HG02610 (cell line): ENCODE results near the gene NAV2.
A peak's percentile ranks its signal among the peaks of the same experiment; 100 is the strongest.

Experiments used
- ATAC-seq: cut with Tn5 transposase; IDR thresholded peaks from one replicate; pipeline ENCODE4 v1.9.1; 2021; ENCODE audit warnings: mild to moderate bottlenecking, moderate library complexity; ENCODE audit not compliant: unreplicated experiment

The NAV2 gene

DNA sequence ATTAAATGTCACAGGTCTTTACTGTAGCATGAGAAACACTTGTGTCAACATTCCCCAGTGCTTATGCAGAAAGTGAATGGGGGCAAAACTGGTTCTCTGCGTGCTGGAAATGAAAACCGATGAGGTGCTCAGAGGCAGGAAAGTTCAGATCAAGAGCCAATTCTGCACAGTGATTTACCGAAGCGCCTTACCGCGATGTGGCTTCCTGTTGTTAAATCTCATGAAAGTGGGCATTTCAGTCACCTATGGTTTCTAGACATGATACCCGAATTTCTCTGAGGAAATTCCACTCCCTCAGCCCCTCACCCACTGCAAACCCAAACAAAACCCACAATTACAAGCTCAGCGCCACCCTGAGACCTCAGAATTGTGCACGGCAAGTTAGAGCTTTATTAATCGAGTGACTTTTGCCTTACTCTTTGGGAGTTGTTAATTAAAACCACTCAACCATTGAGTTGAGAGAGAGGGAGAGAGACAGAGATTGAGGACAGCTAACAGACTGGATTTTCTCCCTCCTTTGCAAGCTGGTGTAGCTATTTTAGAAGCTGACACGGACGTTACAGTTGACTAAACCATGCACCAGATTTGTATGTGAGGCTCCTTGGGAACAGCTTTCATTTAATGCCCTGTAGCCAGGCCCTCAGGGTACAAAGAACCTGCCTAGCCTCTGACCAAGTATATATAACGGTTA, 251.2 kb downstream of the NAV2 start:
- ATAC-seq: no peak

DNA sequence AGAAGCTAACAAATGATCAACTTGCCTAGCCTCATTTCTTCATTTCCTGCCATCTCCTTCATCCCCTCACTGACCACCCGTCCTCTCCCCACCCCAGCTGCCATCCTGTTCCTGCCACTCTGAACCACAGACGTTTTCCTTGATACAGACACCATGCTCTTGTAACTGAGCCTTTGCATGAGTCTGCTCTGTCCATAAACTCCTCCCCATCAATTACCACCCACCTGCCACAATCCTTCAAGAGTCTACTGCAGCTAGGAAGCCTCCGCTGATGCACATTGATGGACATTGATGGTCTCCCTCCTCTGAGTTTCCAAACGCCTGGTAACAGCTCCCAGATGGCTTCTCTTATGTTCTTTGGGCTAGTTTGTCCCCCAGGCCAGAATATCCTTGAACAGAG, 253.8 kb downstream of the NAV2 start:
- no peak for ATAC-seq

DNA sequence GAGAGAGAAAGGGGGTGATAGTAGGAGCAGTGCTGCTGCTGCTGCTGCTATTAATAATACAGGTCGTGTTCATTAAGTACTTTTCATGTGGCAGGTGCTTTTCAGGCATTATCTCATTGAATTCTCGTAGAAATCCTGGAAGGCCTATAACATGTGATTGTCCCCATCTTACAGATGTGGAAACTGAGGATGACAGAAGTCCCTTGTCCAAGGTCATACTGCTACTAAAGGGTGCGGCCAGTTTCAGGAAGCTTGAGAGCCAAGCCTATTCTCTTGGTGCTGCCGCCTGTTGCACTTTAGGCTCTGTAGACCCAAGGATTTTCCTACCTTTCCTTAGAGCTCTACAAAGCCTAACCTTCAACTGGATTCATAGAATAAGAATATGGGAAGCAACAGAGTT, 254.3 kb downstream of the NAV2 start:
- no peak for ATAC-seq

DNA sequence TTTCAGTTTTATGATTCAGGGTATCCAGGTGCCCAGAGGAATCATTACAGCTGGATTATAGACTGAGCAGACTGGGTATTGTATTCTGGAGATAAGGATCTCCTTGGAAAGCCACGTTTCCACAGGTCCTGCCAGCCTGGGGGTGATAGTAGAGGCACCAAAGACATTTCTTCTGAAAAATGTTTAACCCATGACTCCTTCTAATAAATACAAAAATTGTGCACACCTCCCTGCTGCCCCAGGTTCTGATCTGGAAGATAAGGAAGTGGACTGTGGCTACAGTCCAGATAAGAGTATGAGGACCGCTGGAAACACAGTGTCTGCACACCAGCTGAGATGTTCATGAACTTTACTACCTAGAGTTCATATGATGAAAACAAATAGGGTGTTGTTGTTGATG, 255.2 kb downstream of the NAV2 start:
- ATAC-seq: no peak

DNA sequence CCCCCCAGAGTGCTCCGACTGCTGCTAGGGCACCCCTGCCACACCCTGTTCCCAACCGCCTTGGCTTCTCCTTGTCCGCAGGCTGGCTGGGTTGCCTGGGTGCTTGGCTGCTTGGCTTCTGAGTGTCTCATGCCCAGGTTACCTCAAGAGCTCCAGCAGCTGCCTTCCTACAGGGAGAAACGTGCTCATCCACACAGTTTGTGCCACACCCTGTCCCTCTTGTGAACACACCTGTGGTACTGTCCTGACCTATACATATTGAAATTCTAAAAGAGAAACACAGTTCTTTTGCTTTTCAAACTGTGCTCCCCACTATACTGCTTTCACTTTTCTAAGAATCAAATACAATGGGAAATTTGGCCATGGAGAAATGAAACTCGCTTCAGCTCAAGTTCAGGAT, 256.2 kb downstream of the NAV2 start:
- no peak for ATAC-seq

DNA sequence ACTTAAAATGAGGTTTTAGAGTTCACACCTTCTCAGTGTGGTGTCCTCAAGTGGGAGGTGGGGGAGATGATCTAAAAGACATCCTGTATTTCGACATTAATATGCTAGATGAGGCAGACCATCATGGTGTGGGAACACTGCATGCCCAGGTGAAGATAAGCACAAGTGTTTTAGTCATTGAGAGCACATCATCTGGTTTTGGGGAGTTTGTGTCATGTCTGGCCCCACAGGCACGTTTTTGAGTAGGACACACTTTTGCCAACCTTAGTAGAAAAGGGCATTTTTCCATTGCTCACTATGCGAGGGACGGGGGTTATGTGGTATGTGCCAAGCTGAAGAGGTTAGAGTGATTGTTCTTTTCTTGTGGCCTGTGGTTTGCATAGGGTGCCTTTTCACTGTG, 258.3 kb downstream of the NAV2 start:
- no peak for ATAC-seq

DNA sequence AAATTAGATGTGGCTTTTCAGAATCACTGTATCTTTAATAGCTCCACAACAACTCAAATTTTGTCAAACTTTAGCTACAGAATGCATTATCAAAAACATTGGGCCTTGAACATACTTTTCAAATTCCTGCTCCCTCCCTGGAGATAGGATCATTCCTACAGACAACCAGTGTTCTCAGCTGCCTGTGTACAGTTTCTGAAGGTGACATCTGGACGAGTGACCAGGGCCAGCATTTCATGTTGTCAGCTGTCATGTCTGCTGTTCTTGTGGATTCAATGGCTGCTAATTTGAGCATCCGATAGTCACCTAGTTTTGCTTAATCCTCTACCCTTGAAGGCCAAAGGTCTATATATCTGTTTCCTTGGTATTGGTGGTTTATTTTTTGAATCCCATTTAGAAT, 259.5 kb downstream of the NAV2 start:
- ATAC-seq: no peak

DNA sequence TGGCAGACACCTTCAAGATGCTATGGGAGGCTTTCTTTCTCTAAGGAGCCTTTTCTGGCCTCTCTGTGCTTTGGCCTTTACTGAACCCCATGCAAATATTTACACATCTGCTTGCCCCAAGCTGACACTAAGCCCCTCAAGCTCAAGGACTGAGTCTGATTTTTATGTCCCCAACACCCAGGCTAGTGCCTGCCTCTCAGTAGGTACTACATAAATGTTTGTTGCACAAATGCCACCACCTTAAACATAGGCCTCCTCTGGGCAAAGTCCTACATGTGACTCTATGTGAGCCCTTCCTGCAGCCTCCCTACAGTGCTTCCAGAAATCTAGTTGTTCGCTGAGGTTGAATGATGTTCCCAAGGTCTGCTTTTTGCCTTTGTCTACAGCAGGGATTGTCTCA, 260.0 kb downstream of the NAV2 start:
- no peak for ATAC-seq

DNA sequence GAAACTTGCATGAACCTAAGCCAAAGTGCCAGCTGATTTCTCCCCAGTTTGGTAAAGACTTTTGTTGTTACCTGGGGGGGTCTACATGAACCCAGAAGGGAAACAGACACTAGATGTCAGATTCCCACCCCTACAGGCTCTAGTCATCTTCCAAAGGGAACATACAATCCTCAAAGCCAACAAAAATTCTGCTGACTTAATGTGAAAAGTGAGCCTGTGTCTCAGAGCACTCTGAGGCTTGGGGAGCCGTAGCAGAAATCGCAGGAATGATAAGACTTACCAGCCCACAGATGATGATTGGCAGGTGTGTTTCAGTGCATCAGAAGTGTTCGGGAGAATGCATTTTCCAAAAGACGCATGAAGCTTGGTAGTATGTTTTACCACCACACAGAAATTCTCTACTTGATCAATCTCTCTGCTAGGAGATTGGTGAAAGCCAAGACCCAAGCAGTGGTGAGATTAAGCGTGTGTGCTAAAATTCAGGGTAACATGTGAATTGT, 260.5 kb downstream of the NAV2 start:
- ATAC-seq: no peak

DNA sequence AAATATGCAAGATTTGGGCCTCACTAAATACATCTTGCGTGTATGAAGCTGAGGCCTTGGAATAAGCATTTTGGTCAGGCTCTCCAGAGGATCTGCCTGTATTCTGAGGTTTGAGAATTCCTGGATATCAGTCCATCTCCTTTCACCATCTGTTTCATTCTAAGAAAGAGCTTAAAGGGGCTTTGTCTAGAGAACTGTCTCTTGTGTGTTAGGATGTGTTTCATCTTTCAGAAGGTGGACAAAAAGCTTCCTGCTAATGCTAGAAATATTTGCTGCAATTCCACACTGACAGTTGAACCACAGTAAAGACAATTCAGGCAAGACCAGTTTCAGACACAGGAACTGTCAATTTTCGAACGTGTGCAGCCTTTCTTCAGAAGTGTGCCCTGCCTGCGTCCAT, 262.2 kb downstream of the NAV2 start:
- ATAC-seq: no peak

DNA sequence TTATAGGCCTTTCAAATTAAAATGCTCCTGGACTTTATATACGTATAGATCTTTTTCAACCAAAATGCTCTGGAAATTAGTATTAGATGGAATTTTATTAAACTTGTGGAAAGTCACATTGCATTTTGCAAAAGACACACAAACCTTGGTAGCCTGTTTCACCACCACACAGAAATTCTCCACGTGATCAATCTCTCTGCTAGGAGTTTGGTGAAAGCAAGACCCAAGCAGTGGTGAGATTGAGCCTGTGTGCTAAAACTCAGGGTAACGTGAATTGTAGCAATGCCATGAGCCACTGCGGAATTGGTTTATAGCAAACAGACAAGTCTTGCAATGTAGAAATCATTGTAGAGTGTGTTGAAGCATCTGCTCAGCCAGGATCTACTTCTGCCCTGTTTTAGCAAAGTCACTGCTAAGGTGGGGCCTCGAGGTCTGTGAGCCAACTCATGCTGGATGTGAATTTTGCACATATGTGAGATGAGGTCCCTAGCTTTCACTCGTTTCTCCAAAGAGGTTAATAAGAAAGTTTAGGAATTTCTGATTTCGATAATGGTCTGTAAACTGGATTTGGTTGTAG, 262.9 kb downstream of the NAV2 start:
- ATAC-seq: no peak

DNA sequence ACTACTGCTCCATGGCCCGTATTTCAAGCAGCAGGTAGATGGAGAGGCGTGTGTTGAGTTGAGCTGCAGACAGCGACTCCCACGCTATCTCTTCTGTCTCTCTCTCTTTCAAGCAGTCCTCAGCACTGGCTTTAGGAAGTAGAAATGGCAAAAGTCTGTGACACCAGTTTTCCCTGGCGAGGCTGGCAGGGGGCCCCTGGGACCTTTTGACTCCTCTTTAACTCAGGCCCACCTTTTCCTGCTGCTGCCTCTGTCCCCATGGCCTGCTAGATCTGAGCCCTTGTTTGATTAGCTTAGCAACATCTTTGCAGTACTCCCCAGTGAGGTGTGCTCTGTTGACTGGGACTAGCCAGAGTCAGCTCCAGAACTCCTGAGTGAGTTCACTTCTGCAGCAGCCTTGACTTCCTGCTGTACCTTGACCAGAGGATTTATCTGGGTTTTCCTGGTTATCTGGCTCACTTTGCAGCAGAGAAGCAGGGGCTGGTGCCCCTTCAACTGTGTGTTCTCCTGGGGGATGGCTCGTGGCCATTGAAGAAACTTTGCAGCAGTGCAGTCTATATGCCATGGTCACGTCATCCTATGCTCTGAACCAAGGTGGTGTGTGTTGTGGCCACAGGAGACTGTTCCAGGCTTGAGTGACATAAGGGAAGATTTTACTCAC, 263.8 kb downstream of the NAV2 start:
- ATAC-seq: no peak

DNA sequence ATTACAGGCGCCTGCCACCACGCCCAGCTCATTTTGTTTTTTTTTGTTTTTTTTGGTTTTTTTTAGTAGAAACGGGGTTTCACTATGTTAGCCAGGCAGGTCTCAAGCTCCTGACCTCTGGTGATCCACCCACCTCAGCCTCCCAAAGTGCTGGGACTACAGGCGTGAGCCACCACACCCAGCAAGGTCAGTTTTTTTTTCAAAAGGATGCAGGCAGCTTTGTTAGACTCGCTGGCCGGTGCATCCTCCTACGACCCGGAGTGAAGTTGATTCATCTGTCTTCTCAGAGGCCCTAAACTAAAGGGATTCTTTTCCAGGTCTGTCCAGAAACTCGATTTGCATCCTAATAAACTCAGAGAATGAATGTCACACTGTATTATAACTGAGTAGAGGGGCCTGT, 265.3 kb downstream of the NAV2 start:
- ATAC-seq: no peak

DNA sequence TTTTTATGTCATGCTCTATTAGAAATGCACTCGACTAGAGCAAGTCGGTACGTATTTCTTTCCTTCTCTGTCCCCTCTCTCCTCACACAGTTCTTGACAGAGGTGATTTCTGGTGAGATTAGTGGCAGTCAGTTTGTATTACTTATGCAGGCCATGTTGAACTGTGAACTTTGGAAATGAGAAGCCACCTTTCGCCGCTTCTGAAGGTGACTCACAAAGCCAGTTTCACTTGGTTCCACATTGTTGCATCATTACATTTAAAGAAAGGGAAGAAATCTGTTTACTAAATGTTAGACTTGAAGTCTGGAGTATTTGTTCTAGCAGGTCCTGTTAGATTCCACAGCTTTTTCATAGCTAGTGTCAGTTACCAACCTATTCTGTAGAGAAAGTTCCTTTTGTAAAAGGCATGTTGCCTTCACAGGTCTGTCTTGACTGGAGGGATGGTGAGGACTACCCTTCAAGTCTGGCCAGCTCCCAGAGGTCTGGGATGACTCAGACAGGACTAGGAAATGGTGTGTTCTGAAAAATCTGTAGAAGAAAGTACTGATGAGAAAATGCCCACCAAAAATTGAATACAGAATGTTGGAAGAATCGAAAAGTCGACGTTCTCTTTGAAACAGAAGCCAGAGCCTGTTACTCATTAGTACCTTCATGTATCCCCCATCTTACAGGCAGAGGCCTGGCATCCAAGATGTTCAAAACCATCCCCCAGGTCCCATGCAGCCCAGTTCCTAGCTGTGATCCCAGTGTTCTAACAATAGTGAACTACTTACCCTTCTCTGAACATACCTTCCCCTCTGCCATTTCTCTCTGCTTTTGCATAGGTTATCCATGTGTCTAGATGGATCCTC, 266.3 kb downstream of the NAV2 start:
- ATAC-seq: peak; percentile 91

DNA sequence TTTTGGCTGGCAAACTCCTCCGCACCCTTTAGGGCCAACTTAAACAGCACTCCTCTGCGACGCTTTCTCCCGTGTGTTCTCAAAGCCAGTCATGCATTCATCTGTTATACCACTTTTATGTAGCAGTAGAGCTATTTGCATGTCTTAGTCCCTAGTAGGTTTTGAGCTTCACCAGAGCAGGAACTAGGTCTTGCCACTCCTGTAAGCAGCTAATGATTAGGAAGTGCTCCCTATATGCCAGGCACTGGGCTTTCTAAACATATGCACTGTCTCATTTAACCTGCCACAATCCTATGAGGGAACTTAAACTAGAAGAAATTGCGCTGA, 266.8 kb downstream of the NAV2 start:
- peak; percentile 66 for ATAC-seq

DNA sequence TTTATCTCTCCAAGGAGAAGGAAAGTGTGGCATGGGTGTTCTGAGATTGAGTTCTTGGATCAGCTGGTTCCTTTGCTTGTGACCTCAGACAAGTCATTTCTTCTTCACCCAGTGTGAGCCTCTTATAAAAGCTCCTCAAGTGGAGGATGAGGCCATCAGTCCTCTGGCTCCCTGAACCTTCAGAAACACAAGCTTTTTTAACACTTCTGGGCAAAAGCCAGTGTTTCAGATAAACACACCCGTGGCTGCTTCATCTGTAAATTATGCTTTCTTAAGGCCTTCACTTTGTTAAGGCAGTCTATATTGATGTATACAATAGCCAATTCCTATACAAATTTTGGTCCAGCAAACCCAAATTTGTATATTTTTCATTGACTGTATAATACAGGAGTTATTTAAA, 267.8 kb downstream of the NAV2 start:
- ATAC-seq: no peak

DNA sequence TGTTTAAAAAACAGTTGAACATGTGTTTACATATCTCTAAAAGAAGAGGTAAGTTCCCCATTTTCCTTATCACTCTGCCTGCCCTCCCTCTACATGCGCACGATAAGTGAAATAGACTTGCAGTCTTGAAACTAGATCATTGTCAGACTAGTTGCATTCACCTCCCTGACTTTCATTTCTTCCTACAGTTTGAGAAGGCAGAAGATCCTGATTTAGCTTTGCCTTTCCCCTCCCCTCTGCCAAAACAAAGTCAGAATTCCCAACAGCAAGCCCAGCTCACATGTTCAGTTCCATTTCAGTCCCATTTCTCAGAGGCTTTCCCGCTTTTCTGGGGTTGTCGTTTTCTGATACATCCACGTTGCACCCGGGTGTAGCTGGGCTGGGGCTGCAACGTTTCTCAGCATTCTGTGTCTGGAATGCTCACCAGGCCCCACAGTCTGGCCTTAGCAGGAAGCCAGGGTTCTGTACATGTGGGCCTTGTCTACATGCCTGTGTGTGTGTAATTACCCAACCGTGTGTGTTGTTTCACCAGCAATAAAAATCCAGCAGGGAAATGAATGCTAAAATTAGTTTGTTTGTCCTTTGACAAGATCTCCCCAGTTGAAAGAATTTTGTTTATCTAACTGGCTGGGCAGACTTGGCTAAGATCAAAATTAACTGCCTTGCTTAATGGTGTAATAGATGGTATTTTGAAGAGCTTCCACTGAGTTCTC, 268.5 kb downstream of the NAV2 start:
- ATAC-seq: no peak

DNA sequence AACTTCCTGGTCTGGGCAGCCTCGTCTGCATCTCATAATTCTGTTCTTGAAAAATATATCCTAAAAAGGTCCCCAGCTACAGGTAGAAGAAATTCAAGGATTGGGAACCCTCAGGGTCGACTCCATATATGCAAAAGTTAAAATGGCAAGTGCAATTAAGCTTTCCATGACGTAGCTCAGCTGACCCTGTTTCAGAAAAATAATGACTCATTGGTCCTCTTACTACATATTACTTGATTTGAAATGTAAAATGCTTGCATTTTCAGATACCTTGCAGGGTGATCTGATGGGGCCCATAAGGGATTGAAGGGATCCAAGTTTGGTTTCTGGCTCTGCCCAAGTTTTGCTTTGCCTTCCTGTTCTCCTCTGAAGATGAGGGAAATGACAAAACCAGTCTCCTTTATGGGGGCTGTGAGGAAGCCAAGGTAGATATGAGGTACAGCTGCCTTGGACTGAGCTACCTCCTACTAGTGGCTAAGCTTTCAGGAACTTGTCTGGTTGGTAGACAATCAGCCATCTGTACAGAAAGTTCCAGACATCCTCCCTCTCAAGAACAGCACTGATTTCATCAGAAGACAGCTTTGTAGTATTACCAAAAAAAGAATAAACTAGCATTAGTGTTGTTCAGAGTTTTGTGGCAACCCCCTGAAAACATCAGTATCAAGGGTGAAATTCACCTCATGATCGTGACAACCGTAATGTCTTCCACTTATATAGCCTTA, 270.3 kb downstream of the NAV2 start:
- ATAC-seq: no peak

DNA sequence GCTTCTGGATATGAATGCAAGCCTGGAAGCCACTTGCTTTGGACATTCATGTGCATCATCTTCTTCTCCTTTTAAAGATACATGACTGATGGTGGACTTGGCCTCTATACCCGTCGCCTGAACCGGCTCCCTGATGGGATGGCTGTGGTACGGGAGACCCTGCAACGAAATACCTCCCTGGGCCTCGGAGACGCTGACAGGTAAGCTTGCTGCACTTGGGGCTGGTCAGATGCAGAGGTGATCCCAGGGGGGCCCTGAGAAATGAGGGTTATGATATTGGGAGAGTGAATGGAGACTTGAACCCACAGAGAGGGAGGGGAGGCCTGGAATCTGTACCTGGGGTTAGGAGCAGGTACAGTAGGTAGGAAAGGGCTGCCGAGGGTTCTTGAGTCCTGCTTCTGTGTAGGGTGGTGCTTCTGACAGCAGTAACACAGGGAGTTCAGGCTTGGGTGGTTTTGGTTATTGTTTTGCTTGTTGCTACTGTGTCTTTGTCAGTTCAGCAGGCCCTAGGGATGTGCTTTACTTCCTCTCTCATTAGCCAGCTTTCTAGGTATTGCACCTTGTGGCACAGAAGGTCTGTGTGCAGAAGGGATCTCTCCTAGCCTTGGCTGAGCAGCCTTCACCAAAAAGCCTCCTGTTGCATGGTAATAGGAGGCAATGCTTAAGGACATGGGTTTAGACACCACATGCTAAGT, 271.6 kb downstream of the NAV2 start:
- peak; percentile 44 for ATAC-seq

DNA sequence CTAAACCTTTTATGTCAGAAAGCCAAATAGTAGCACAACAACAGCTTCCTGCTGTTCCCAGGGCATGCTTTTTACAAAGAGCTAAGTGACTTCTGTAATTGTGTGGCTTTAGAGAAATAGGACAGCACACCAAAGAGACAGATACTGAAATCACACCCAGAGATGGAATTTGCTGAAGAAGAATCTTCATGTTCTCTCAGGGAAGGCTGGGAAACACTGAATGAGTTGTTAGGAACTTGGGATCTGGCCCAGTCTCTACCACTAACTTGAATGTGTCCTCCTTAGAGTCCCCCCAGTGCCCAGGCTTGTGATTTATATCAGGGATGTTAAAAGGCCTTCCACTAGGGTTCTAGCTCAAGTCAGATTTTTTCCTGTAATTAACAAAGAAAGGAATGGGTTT, 272.5 kb downstream of the NAV2 start:
- ATAC-seq: no peak
